Esophagus muscularis mucosa (tissue), 4 donors: ENCODE measurements around the gene KRTAP10-3. TPM values are rescaled to one million over a fixed set of nuclear protein-coding genes. Genes with fewer than 3 reads are reported as not detected.

Source experiments
- DNase-seq: peaks from one replicate; pipeline ENCODE4 v3.0.0-alpha.2; 2017; ENCODE audit errors: extremely low spot score
- H3K27ac ChIP-seq, 4 donors: fragments of 200-600 bp; sonication (generic); replicated peaks in 1 of 4; 1 replicate in 3 of 4; 2 replicates in 1 of 4; pipeline ENCODE4 v1.5.1; 2016 to 2019; ENCODE audit warnings: mild to moderate bottlenecking in 1 of 4
- H3K27me3 ChIP-seq, 4 donors: fragments of 200-600 bp; sonication (generic); one replicate each; pipeline versions ENCODE4 v1.5.1 to v1.6.0; 2016 to 2019
- H3K36me3 ChIP-seq, 4 donors: fragments of 200-600 bp; sonication (generic); one replicate each; pipeline ENCODE4 v1.5.1; 2016 to 2019
- H3K4me1 ChIP-seq, 4 donors: fragments of 200-600 bp; sonication (generic); one replicate each; pipeline ENCODE4 v1.5.1; 2016 to 2019
- H3K4me3 ChIP-seq, 4 donors: fragments of 200-600 bp; sonication (generic); 1 replicate in 2 of 4; 2 replicates in 2 of 4; pipeline ENCODE4 v1.5.1; 2016 to 2019; ENCODE audit warnings: mild to moderate bottlenecking in 4 of 4, moderate library complexity in 1 of 4
- H3K9me3 ChIP-seq, 4 donors: fragments of 200-600 bp; sonication (generic); 1 replicate in 3 of 4; 2 replicates in 1 of 4; pipeline ENCODE4 v1.5.1; 2016 to 2019
- EP300 ChIP-seq: sonication (generic); formaldehyde crosslinking; IDR thresholded peaks from one replicate; pipeline ENCODE4 v1.6.1; 2017; ENCODE audit warnings: antibody characterized with exemption
- POLR2A ChIP-seq: fragments of 450-650 bp; IDR thresholded peaks from one replicate; pipeline ENCODE4 v1.6.1; 2017; ENCODE audit warnings: antibody characterized with exemption, moderate library complexity, mild to moderate bottlenecking, low read depth
- POLR2AphosphoS5 ChIP-seq, 2 donors: sonication (generic); formaldehyde crosslinking; IDR thresholded peaks; one replicate each; pipeline ENCODE4 v1.6.1; 2017; ENCODE audit warnings: antibody characterized with exemption in 2 of 2
- WGBS: methylation state at CpG from one replicate; pipeline ENCODE4 v1.1.5; 2018; 5-methylcytosine and 5-hydroxymethylcytosine counted together
- intact Hi-C: fragments of 100-400 bp; cut with DNase I; formaldehyde crosslinking; loops from one replicate; pipeline ENCODE4 v1.15.1; 2023
- total RNA-seq, 4 donors: library from RNA; depleted of rRNA; stranded (reverse); fragments of >200 nt; gene quantifications; one replicate each; pipeline versions ENCODE4 v1.1.0 to v1.2.1, GENCODE V29; 2016
- TF ChIP-seq, protein P1 (sequence below), 3 experiments: fragments of 200-600 bp in 2 of 3; fragments of 450-650 bp in 1 of 3; sonication (generic) in 2 of 3; IDR thresholded peaks; one replicate each; pipeline ENCODE4 v1.5.1; 2017 to 2019; ENCODE audit warnings: antibody characterized with exemption in 3 of 3, mild to moderate bottlenecking in 2 of 3, moderate library complexity in 1 of 3

Gene KRTAP10-3, protein sequence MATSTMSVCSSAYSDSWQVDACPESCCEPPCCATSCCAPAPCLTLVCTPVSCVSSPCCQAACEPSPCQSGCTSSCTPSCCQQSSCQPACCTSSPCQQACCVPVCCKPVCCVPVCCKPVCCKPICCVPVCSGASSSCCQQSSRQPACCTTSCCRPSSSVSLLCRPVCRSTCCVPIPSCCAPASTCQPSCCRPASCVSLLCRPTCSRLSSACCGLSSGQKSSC
- total RNA-seq, result not detected

DNA sequence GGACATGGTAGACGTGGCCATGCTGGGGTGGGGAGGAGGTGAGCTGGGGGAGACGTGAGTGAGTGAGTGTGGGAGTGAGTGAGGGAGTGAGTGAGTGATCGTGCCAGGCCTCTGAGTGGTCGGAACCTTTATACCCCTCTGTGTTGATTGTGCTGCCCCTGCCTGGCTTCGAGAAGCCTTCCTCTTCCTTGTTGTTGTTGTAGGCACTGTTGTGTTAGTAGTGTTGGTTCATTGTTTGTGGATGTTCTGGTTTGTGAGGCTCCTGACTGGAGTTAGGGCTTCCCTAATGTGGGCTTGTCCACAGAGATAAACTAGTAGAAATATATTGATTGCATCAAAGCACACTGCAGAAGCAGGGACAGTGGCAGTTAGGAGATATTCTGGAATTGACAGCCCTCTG is at the start of gene KRTAP10-3:
KRTAP10-3 (minus strand) TSS at position 101 of the 400 bp plus-strand sequence; CDS start at position 21, 80 bp downstream.
- TF ChIP-seq POLR2A (no peak), EP300 (no peak), POLR2AphosphoS5 (IDR thresholded peaks at IDR 0.05) (no peak)
- TF ChIP-seq, protein P1, sequence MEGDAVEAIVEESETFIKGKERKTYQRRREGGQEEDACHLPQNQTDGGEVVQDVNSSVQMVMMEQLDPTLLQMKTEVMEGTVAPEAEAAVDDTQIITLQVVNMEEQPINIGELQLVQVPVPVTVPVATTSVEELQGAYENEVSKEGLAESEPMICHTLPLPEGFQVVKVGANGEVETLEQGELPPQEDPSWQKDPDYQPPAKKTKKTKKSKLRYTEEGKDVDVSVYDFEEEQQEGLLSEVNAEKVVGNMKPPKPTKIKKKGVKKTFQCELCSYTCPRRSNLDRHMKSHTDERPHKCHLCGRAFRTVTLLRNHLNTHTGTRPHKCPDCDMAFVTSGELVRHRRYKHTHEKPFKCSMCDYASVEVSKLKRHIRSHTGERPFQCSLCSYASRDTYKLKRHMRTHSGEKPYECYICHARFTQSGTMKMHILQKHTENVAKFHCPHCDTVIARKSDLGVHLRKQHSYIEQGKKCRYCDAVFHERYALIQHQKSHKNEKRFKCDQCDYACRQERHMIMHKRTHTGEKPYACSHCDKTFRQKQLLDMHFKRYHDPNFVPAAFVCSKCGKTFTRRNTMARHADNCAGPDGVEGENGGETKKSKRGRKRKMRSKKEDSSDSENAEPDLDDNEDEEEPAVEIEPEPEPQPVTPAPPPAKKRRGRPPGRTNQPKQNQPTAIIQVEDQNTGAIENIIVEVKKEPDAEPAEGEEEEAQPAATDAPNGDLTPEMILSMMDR (IDR thresholded peaks at IDR 0.05), result no peak
- peaks cover 0 to 34% (median 0%) of the 10 kb centered on the region in 4 donors for H3K27me3 ChIP-seq
- no peak within 1 kb of the TSS for H3K4me3 ChIP-seq
- peak; percentile 55 for DNase-seq
- 71% methylated on average over 5 of the region's 5 CpGs for WGBS
- intact Hi-C loops, result no loop called here
- peaks cover 0 to 18% (median 4%) of the 10 kb centered on the region in 4 donors for H3K9me3 ChIP-seq
- no peaks in the 10 kb centered on the region for H3K36me3 ChIP-seq
- no peak within 1 kb of the TSS for H3K27ac ChIP-seq
- no peaks in the 10 kb centered on the region for H3K4me1 ChIP-seq

DNA sequence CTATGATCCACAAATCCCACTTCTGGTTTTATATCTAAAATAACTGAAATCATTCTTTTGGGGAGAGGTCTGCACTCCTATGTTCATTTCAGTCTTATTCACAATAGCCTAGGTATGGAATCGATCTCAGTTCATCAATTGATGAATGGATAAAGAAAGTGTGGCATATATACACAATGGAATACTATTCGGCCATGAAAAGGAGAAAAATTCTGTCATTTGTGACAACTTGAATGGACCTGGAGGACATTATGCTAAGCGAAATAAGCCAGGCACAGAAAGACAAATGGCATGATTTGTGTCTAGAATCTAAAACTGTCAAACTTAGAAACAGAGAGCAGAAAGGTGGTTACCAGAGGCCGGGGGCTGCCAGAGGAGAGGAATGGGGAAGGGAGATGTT is 47.9 kb upstream of the KRTAP10-3 start:
- TF ChIP-seq EP300 (no peak), POLR2A (no peak), POLR2AphosphoS5 (IDR thresholded peaks at IDR 0.05) (no peak)
- TF ChIP-seq, protein P1 (IDR thresholded peaks at IDR 0.05), result no peak
- Histone ChIP-seq H3K36me3 (no peaks in the 10 kb centered on the region), H3K27ac (no peak overlapping the region), H3K4me3 (no peak overlapping the region), H3K27me3 (peaks cover 0 to 32% (median 0%) of the 10 kb centered on the region in 4 donors), H3K4me1 (no peaks in the 10 kb centered on the region), H3K9me3 (peaks cover 0 to 30% (median 20%) of the 10 kb centered on the region in 4 donors)
- DNase-seq, result no peak
- intact Hi-C loops, result no loop called here
- WGBS, result 70% methylated on average over 4 of the region's 4 CpGs

DNA sequence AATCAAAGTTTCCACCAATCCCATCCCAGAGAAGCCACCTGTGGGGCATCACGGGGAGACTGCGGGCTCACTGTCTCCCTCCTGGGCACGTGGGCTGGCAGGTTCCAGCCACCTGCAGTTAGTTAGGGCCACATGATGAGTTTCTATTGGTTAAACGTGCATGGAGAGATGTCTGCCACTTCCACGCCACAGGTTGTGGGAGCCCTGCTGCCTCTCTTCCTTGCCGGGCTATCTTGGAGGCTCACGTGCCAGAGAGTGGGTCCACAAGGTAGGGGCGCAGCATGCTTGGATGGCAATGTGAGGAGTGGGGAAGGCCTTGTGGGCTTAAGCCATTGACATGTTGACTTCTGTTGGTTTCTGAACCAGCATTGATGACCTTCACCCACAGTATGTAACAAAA is 45.3 kb upstream of the KRTAP10-3 start:
- TF ChIP-seq, protein P1 (IDR thresholded peaks at IDR 0.05), result no peak
- TF ChIP-seq EP300 (no peak), POLR2A (no peak), POLR2AphosphoS5 (IDR thresholded peaks at IDR 0.05) (no peak)
- H3K4me1 ChIP-seq, result no peaks in the 10 kb centered on the region
- DNase-seq, result no peak
- WGBS, result 92% methylated on average over 8 of the region's 8 CpGs
- no peak overlapping the region for H3K27ac ChIP-seq
- H3K9me3 ChIP-seq, result peaks cover 0 to 5% (median 4%) of the 10 kb centered on the region in 4 donors
- H3K4me3 ChIP-seq, result no peak overlapping the region
- intact Hi-C loops, result no loop called here
- H3K36me3 ChIP-seq, result no peaks in the 10 kb centered on the region
- peaks cover 0 to 52% (median 0%) of the 10 kb centered on the region in 4 donors for H3K27me3 ChIP-seq

DNA sequence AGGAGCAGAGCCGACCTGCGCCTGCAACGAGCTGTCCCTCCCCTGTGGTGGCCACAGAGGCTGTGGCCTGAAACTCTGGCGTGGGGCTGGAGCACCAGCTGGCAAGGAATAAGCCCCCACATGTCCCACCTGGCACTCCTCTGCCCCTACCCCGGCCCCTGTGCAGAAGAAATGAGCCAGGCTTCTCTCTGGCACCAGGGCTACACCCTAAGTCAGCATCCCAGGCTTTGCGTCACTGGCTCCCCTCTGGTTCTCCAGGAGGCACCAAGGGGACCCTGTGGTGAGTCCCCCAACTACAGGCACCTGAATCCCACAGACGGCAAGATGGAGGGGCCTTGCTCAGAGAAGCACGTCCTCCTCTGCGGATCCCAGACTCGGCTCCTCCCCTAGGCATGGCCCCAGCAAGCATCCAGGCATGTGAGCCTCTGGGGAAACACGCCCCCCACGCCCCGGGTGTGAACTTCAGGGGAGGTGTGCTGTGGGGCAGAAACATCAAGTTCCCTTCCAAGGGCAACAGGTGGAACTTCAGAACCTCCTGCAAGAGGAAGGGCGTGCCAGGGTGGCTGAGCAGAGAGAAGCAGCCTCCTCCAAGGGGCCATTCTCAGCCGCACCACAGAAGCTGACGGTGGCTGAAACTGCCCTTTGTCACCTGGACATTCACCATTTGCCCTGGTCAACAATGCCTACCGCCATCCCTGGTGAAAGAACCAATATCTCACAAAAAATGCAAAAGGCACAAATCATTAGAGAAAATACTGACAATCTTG is 44.7 kb upstream of the KRTAP10-3 start:
- intact Hi-C loops, result no loop called here
- peak; percentile 70 for DNase-seq

DNA sequence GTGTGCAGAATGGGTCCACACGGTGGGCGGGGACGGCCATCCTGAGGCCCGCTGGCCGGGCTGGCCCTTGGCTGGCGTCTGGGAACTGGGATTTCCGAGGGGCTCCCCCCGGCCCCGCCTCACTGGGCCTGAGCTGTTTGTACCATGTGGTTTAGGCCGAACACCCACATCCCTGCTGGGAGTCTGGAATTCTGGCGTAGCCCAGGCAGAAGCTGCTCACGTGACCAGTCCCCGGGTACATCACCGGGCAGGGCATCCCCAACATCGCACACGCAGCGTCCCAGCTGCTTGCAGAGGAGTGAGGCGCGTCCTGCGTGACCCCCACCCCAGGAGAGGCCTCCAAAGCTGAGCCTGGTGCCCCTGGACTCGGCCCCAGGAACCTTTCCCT is 43.9 kb upstream of the KRTAP10-3 start:
- TF ChIP-seq POLR2AphosphoS5 (IDR thresholded peaks at IDR 0.05), result no peak
- TF ChIP-seq, protein P1 (IDR thresholded peaks at IDR 0.05), result no peak
- TF ChIP-seq EP300, result no peak
- no peak for TF ChIP-seq POLR2A
- intact Hi-C loops, result no loop called here
- WGBS, result 90% methylated on average over 2 of the region's 21 CpGs

More for the DNA sequence above, 44.7 kb upstream of the KRTAP10-3 start:
- no peaks in the 10 kb centered on the region for H3K36me3 ChIP-seq
- H3K4me1 ChIP-seq, result no peaks in the 10 kb centered on the region
- WGBS, result 36% methylated on average over 6 of the region's 17 CpGs
- H3K4me3 ChIP-seq, result no peak overlapping the region
- no peak overlapping the region for H3K27ac ChIP-seq
- peaks cover 0 to 8% (median 5%) of the 10 kb centered on the region in 4 donors for H3K9me3 ChIP-seq
- H3K27me3 ChIP-seq, result peaks cover 0 to 52% (median 0%) of the 10 kb centered on the region in 4 donors
- TF ChIP-seq POLR2AphosphoS5 (IDR thresholded peaks at IDR 0.05), result no peak
- no peak for TF ChIP-seq EP300
- TF ChIP-seq POLR2A, result no peak

More for the DNA sequence above, 43.9 kb upstream of the KRTAP10-3 start:
- H3K9me3 ChIP-seq, result peaks cover 0 to 8% (median 5%) of the 10 kb centered on the region in 4 donors
- DNase-seq, result no peak
- H3K27me3 ChIP-seq, result peaks cover 0 to 57% (median 0%) of the 10 kb centered on the region in 4 donors
- H3K4me1 ChIP-seq, result no peaks in the 10 kb centered on the region
- H3K36me3 ChIP-seq, result no peaks in the 10 kb centered on the region
- H3K27ac ChIP-seq, result no peak overlapping the region
- H3K4me3 ChIP-seq, result no peak overlapping the region
